SH-SY5Y (cell line): ENCODE measurements around the gene MAP6D1.

Experiments used
- GATA2 ChIP-seq: IDR thresholded peaks from 2 replicates; pipeline ENCODE4 v1.6.1; 2011; ENCODE audit warnings: mild to moderate bottlenecking, low read depth, low read length
- GATA3 ChIP-seq: IDR thresholded peaks from 2 replicates; pipeline ENCODE4 v1.6.1; 2011; ENCODE audit warnings: low read depth, mild to moderate bottlenecking, low read length, moderate library complexity

DNA sequence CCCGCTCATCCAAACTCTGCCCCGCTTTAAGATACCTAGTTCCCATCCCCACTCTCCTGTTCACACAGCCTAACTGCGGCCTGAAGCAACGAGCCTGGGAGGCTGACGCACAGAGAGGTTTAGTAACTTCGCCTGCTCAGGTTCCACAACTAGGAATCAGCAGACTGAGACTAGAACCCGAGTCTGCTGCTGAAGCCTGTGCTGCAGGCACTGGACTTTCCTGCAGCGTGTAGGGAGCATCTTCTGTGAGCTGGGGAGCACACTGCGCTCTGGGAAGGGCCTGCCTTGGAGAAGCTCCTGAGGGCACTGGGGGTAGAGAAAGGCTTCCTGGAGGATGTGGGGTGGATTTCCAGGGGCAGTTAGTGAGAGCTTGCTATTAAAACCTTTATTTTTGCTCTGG is 4.8 kb upstream of the MAP6D1 start:
- TF ChIP-seq GATA3 = no peak
- no peak for TF ChIP-seq GATA2
